Right lobe of liver (tissue), 6 donors: ENCODE results near the gene P4HA1. TPM values are rescaled to one million over a fixed set of nuclear protein-coding genes. Genes with fewer than 3 reads are reported as not detected.

ENCODE experiments used
- ATAC-seq, 4 donors: fragments of 200-7000 bp; cut with Tn5 transposase; one replicate each; pipeline ENCODE4 v1.9.1; 2020; ENCODE audit warnings: mild to moderate bottlenecking in 4 of 4, moderate library complexity in 4 of 4
- DNase-seq, 3 donors: peaks; one replicate each; pipeline ENCODE4 v3.0.0-alpha.2; 2020
- H3K27ac ChIP-seq, 3 donors: fragments of 200-600 bp; one replicate each; pipeline ENCODE4 v1.8.0; 2022
- H3K27me3 ChIP-seq, 2 donors: fragments of 200-600 bp; one replicate each; pipeline ENCODE4 v1.8.0; 2022
- H3K36me3 ChIP-seq, 4 donors: fragments of 200-600 bp; sonication (generic) in 1 of 4; one replicate each; pipeline versions ENCODE4 v1.5.1 to v1.8.0; 2017 to 2022; ENCODE audit warnings: control low read depth in 1 of 4
- H3K4me1 ChIP-seq, 4 donors: fragments of 200-600 bp; sonication (generic) in 1 of 4; one replicate each; pipeline versions ENCODE4 v1.5.1 to v1.8.0; 2017 to 2022; ENCODE audit warnings: control low read depth in 1 of 4
- H3K4me3 ChIP-seq, 3 donors: fragments of 200-600 bp; one replicate each; pipeline ENCODE4 v1.8.0; 2022
- H3K9me3 ChIP-seq, 4 donors: fragments of 200-600 bp; sonication (generic) in 1 of 4; one replicate each; pipeline versions ENCODE4 v1.5.1 to v1.8.0; 2017 to 2022; ENCODE audit warnings: control low read depth in 1 of 4
- POLR2A ChIP-seq: fragments of 450-650 bp; IDR thresholded peaks from one replicate; pipeline ENCODE4 v1.6.1; 2017; ENCODE audit warnings: antibody characterized with exemption, mild to moderate bottlenecking
- WGBS: methylation state at CpG from one replicate; pipeline ENCODE4 v1.1.6; 2018; ENCODE audit warnings: low coverage, low lambda C conversion rate; ENCODE audit not compliant: insufficient coverage; ENCODE audit errors: missing lambda C conversion rate; 5-methylcytosine and 5-hydroxymethylcytosine counted together
- intact Hi-C, 2 donors: fragments of 100-400 bp; cut with DNase I; formaldehyde crosslinking; loops; one replicate each; pipeline versions ENCODE4 v1.11.2 to v1.14.1; 2022
- small RNA-seq, 2 experiments: library from RNA; depleted of rRNA; stranded (forward); fragments of <200 nt; gene quantifications; one replicate each; pipeline ENCODE3, GENCODE V24; 2016
- total RNA-seq, 6 experiments: library from RNA; depleted of rRNA in 2 of 6; stranded (reverse); fragments of >200 nt in 2 of 6; fragmentation: NEBNext Ultra II Directional in 3 of 6; extraction: Animal tissue kit (Norgen Biotek cat#: 25700) in 3 of 6; gene quantifications; one replicate each; pipeline versions ENCODE4 v1.1.0 to v1.2.4, GENCODE V29; 2016 to 2023
- TF ChIP-seq, protein P1 (sequence below), 4 donors: fragments of 200-600 bp in 3 of 4; fragments of 450-650 bp in 1 of 4; IDR thresholded peaks; one replicate each; pipeline versions ENCODE4 v1.5.1 to v1.8.0; 2016 to 2022; ENCODE audit warnings: antibody characterized with exemption in 4 of 4, mild to moderate bottlenecking in 2 of 4
- donor health status: DM: no; HTN: yes; CAD: no.
- donor health status: DM: no; HTN: no; CAD: no.
- donor health status: DM: no; HTN: no; CAD: no.
- donor health status: DM: no; HTN: yes; CAD: no.
- donor health status: DM: no; HTN: yes; CAD: no.

The P4HA1 gene
- total RNA-seq, 6 experiments from 2014 or later, result 6.2 to 67.8 (median 26.2) TPM

- Histone ChIP-seq H3K27me3 (no peaks in the 10 kb centered on the region), H3K4me3 (no peak overlapping the region), H3K4me1 (no peaks in the 10 kb centered on the region), H3K9me3 (peaks cover 0 to 16% (median 0%) of the 10 kb centered on the region in 4 donors), H3K36me3 (no peaks in the 10 kb centered on the region), H3K27ac (no peak overlapping the region)
- WGBS, result 57% methylated on average over 1 of the region's 1 CpG
- TF ChIP-seq POLR2A, result no peak
- TF ChIP-seq, protein P1, sequence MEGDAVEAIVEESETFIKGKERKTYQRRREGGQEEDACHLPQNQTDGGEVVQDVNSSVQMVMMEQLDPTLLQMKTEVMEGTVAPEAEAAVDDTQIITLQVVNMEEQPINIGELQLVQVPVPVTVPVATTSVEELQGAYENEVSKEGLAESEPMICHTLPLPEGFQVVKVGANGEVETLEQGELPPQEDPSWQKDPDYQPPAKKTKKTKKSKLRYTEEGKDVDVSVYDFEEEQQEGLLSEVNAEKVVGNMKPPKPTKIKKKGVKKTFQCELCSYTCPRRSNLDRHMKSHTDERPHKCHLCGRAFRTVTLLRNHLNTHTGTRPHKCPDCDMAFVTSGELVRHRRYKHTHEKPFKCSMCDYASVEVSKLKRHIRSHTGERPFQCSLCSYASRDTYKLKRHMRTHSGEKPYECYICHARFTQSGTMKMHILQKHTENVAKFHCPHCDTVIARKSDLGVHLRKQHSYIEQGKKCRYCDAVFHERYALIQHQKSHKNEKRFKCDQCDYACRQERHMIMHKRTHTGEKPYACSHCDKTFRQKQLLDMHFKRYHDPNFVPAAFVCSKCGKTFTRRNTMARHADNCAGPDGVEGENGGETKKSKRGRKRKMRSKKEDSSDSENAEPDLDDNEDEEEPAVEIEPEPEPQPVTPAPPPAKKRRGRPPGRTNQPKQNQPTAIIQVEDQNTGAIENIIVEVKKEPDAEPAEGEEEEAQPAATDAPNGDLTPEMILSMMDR (IDR thresholded peaks at IDR 0.05), result no peak
- ATAC-seq (no peak), DNase-seq (no peak)
- intact Hi-C loops, result no loop called here
Observed at GRCh38 chr10:72976886-72977285, 119.8 kb downstream of the P4HA1 start.

Small RNAs within 50 kb of the gene (small RNA-seq; reads per million reads assigned to genes)
- 0 reads per million in 2 experiments for gene RF00019
- gene SNORA11F, result 1.8 to 1.9 reads per million in 2 experiments

Other genes with a start within 250 kb of the P4HA1 start
- gene OIT3, start 203.1 kb downstream of the P4HA1 start, total RNA-seq, result 10 to 100 TPM; 24.4 to 78.2 (median 48.7) TPM
- gene PLA2G12B, start 142.1 kb downstream of the P4HA1 start, total RNA-seq, result 10 to 100 TPM; 28.7 to 59.8 (median 45.5) TPM
- gene NUDT13, start 13.6 kb upstream of the P4HA1 start, total RNA-seq, result 1 to 10 TPM; 1.8 to 4.2 (median 2.1) TPM
- 10 to 100 TPM in 5 of 6 experiments, 1 to 10 TPM in 1; 8.8 to 21.2 (median 11.7) TPM for gene ECD, start 71.1 kb upstream of the P4HA1 start, total RNA-seq
- 10 to 100 TPM in 4 of 6 experiments, 1 to 10 TPM in 2; 9.2 to 19.9 (median 13.8) TPM for gene FAM149B1, start 71.3 kb upstream of the P4HA1 start, total RNA-seq
- 1 to 10 TPM; 4.6 to 8.8 (median 5.4) TPM for gene DNAJC9, start 150.4 kb upstream of the P4HA1 start, total RNA-seq
- gene MRPS16, start 155.8 kb upstream of the P4HA1 start, total RNA-seq, result 10 to 100 TPM; 40.5 to 58.4 (median 48.6) TPM